ENCODE measurements around the gene F3. TPM values are rescaled to one million over a fixed set of nuclear protein-coding genes. Genes with fewer than 3 reads are reported as not detected.

The F3 gene
- total RNA-seq, 1 donor from 2014 or later = 152 TPM

GRCh38 chr1:94535879-94536278 lies 5.7 kb downstream of the F3 start:
- H3K27me3 ChIP-seq (ENCODE audit: control insufficient read depth, insufficient read depth, low read length) = no peaks in the 10 kb centered on the region
- TF ChIP-seq, protein P1, sequence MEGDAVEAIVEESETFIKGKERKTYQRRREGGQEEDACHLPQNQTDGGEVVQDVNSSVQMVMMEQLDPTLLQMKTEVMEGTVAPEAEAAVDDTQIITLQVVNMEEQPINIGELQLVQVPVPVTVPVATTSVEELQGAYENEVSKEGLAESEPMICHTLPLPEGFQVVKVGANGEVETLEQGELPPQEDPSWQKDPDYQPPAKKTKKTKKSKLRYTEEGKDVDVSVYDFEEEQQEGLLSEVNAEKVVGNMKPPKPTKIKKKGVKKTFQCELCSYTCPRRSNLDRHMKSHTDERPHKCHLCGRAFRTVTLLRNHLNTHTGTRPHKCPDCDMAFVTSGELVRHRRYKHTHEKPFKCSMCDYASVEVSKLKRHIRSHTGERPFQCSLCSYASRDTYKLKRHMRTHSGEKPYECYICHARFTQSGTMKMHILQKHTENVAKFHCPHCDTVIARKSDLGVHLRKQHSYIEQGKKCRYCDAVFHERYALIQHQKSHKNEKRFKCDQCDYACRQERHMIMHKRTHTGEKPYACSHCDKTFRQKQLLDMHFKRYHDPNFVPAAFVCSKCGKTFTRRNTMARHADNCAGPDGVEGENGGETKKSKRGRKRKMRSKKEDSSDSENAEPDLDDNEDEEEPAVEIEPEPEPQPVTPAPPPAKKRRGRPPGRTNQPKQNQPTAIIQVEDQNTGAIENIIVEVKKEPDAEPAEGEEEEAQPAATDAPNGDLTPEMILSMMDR (IDR thresholded peaks at IDR 0.05; ENCODE audit: insufficient read depth, low read length, poor library complexity, severe bottlenecking) = no peak
- H3K36me3 ChIP-seq (ENCODE audit: control insufficient read depth, insufficient read depth, low read length) = peaks cover 2% of the 10 kb centered on the region
- no peak for DNase-seq (ENCODE audit: low read depth)
- no peak overlapping the region for H3K4me3 ChIP-seq (ENCODE audit: low read depth, low read length)

DNA sequence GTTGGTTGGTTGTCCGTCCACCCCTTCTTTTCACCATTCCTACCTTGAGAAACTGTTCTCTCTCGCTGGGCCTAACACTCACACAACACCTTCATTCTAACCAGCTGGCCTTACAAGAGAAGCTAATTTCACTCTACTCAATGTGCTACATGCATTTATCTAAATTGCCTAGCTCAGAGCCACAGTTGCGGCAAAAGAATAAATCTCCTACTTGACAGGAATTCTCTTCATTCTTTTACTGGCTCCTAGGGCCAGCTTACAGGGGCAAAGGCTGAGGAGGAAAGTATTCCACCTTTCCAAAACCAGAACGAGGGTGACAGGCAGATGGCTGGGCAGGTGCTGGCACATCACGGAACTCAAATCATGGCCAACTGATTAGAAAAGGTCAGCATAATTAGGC lies 6.5 kb downstream of the F3 start:
- Histone ChIP-seq H3K36me3 (ENCODE audit: control insufficient read depth, insufficient read depth, low read length) (peaks cover 2% of the 10 kb centered on the region), H3K27me3 (ENCODE audit: control insufficient read depth, insufficient read depth, low read length) (no peaks in the 10 kb centered on the region), H3K4me3 (ENCODE audit: low read depth, low read length) (no peak overlapping the region)
- TF ChIP-seq, protein P1 (IDR thresholded peaks at IDR 0.05; ENCODE audit: insufficient read depth, low read length, poor library complexity, severe bottlenecking) = no peak
- DNase-seq (ENCODE audit: low read depth) = no peak

- Histone ChIP-seq H3K4me3 (ENCODE audit: low read depth, low read length) (no peak overlapping the region), H3K36me3 (ENCODE audit: control insufficient read depth, insufficient read depth, low read length) (peaks cover 2% of the 10 kb centered on the region), H3K27me3 (ENCODE audit: control insufficient read depth, insufficient read depth, low read length) (no peaks in the 10 kb centered on the region)
- TF ChIP-seq, protein P1 (IDR thresholded peaks at IDR 0.05; ENCODE audit: insufficient read depth, low read length, poor library complexity, severe bottlenecking) = peak; percentile 16
- no peak for DNase-seq (ENCODE audit: low read depth)
Measured at GRCh38 chr1:94532077-94532476, 9.5 kb downstream of the F3 start.

GRCh38 chr1:94531664-94532063 lies 9.9 kb downstream of the F3 start:
- no peak for DNase-seq (ENCODE audit: low read depth)
- TF ChIP-seq, protein P1 (IDR thresholded peaks at IDR 0.05; ENCODE audit: insufficient read depth, low read length, poor library complexity, severe bottlenecking) = no peak
- H3K27me3 ChIP-seq (ENCODE audit: control insufficient read depth, insufficient read depth, low read length) = no peaks in the 10 kb centered on the region
- peaks cover 2% of the 10 kb centered on the region for H3K36me3 ChIP-seq (ENCODE audit: control insufficient read depth, insufficient read depth, low read length)
- H3K4me3 ChIP-seq (ENCODE audit: low read depth, low read length) = no peak overlapping the region

GRCh38 chr1:94530373-94530878 lies 11.1 kb downstream of the F3 start:
- no peak for DNase-seq (ENCODE audit: low read depth)
- Histone ChIP-seq H3K4me3 (ENCODE audit: low read depth, low read length) (no peak overlapping the region), H3K36me3 (ENCODE audit: control insufficient read depth, insufficient read depth, low read length) (peaks cover 2% of the 10 kb centered on the region), H3K27me3 (ENCODE audit: control insufficient read depth, insufficient read depth, low read length) (no peaks in the 10 kb centered on the region)
- TF ChIP-seq, protein P1 (IDR thresholded peaks at IDR 0.05; ENCODE audit: insufficient read depth, low read length, poor library complexity, severe bottlenecking) = no peak

- H3K36me3 ChIP-seq (ENCODE audit: control insufficient read depth, insufficient read depth, low read length) = peaks cover 2% of the 10 kb centered on the region
- H3K27me3 ChIP-seq (ENCODE audit: control insufficient read depth, insufficient read depth, low read length) = no peaks in the 10 kb centered on the region
- DNase-seq (ENCODE audit: low read depth) = no peak
- TF ChIP-seq, protein P1 (IDR thresholded peaks at IDR 0.05; ENCODE audit: insufficient read depth, low read length, poor library complexity, severe bottlenecking) = no peak
- H3K4me3 ChIP-seq (ENCODE audit: low read depth, low read length) = no peak overlapping the region
Measured at GRCh38 chr1:94529416-94529815, 12.1 kb downstream of the F3 start.

Measured in kidney epithelial cell (primary cell).